HuH-7.5 (cell line): Measurements from ENCODE around the gene UCHL5.

Source experiments
- DNase-seq: peaks from one replicate; pipeline ENCODE4 v3.0.0; 2011; ENCODE audit warnings: low spot score

The UCHL5 gene

DNA sequence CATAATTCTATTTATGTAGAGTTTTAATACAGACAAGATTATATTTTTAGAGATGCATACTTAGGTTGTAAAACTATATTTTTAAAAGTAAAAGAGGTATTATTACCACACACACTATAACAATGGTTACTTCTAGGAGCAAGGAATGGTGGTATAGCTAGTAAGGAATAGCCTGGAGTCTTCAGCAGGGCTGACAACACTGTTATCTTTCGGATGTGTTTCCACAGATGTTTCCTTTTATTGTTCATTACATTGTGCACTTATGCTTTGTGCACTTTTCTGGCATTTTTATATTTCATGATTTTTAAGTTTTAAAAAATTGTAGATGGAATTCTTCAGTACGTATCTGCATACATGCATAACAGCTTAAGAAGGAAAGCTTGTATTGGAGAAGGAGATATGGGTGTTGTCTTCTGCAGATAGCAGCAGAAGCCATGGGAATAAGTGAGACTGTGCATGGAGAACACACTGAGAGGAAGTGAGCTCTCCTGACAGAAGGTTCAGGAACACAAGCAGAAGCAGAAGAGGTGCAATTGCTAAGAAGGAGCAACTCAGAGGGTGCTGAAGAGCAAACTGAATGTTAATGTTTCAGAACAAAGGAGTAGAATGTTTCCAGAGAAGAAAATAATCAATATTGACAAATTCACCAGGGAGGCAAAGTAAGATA, 91.8 kb downstream of the UCHL5 start:
- no peak for DNase-seq

DNA sequence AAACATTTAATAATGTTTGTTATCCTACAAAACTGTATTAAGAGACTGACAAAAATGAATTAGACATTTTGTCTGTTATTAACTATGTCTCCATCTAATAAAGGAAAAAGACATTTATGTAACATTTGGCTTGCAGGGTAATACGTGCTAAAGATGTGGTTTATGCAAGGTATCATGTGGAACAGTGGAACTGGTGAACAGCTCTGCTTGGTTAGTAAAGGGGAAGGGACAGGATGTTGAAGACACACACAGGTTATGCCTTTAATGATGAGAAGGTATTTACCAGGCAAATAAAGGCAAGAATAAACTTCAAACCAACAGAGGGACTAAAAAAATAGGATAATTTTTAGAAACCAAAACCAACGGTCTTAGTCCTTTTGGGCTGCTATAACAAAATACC, 93.1 kb downstream of the UCHL5 start:
- DNase-seq: no peak

DNA sequence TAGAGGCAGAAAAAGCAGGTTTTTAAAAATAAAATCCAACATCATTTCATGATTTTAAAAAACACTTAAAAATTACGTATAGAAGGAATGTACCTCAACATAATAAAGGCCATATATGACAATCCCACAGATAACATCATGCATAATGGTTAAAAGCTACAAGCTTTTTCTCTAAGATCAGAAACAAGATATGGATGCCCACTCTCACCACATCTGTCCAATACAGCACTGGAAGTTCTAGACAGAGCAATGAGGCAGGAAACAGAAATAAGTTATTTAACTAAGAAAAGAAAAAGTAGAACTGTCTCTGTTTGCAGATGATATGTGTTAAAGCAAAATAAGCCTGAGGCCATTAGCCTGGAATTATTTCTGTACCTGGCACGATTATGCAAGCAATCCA, 96.3 kb downstream of the UCHL5 start:
- DNase-seq: no peak
